CD4-positive, alpha-beta T cell treated with Interleukin-6 at 100 ng/mL for 8 hours (primary cell): ENCODE data around the gene CREB3.

ENCODE experiments used
- DNase-seq: peaks from one replicate; pipeline ENCODE4 v3.0.0-alpha.2; 2020; ENCODE audit warnings: mixed read lengths, low spot score

CREB3 gene

GRCh38 chr9:35781066-35781465 is 48.6 kb downstream of the CREB3 start:
- no peak for DNase-seq

- no peak for DNase-seq
Measured at GRCh38 chr9:35783418-35783817, 51.0 kb downstream of the CREB3 start.
